Measurements from ENCODE around the gene TMOD3. TPM values are rescaled to one million over a fixed set of nuclear protein-coding genes. Genes with fewer than 3 reads are reported as not detected.

TMOD3 gene
- total and polyA plus RNA-seq, 2 experiments from 2014 or later = 26.1 to 29.9 TPM

DNA sequence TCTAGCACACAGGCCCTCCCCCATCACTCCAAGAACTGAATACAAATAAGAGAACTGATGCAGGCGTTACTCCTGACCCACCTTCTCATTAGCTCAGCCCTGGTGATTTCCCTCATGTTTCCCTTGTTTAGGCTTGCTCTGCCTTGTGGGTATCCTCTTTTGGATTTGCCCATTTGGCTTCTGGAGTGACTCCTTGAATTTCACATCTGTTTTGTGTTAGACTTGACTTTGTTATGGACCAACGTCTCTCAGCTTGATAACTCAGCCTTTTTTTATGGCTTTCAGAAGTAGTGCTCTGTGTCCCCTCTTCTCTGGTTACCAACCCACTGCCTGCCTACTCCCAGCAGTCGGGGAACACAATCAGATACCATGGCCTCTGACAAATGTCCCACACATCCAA lies 11.3 kb upstream of the TMOD3 start:
- H3K4me1 Mint-ChIP-seq = peaks cover 9% of the 10 kb centered on the region
- Histone ChIP-seq H3F3A (replicated peaks; ENCODE audit: low read depth) (no peaks in the 10 kb centered on the region), H3K27me3 (ENCODE audit: insufficient read depth) (no peaks in the 10 kb centered on the region), H2AFZ (no peak overlapping the region), H3K27ac (ENCODE audit: low read depth) (no peak overlapping the region), H3K4me1 (ENCODE audit: insufficient read depth) (no peaks in the 10 kb centered on the region), H3K79me2 (replicated peaks; ENCODE audit: insufficient read depth) (no peaks in the 10 kb centered on the region), H3K4me3 (no peak overlapping the region), H3K4me2 (no peak overlapping the region), H3K9me2 (ENCODE audit: insufficient read depth) (no peaks in the 10 kb centered on the region), H3K36me3 (ENCODE audit: insufficient read depth) (no peaks in the 10 kb centered on the region), H4K20me1 (replicated peaks; ENCODE audit: insufficient read depth) (no peaks in the 10 kb centered on the region)
- TF ChIP-seq NANOG (IDR thresholded peaks at IDR 0.05; ENCODE audit: borderline replicate concordance) = no peak
- TF ChIP-seq EZH2phosphoT487 (IDR thresholded peaks at IDR 0.05; ENCODE audit: unreplicated experiment) = no peak
- TF ChIP-seq, protein P1, sequence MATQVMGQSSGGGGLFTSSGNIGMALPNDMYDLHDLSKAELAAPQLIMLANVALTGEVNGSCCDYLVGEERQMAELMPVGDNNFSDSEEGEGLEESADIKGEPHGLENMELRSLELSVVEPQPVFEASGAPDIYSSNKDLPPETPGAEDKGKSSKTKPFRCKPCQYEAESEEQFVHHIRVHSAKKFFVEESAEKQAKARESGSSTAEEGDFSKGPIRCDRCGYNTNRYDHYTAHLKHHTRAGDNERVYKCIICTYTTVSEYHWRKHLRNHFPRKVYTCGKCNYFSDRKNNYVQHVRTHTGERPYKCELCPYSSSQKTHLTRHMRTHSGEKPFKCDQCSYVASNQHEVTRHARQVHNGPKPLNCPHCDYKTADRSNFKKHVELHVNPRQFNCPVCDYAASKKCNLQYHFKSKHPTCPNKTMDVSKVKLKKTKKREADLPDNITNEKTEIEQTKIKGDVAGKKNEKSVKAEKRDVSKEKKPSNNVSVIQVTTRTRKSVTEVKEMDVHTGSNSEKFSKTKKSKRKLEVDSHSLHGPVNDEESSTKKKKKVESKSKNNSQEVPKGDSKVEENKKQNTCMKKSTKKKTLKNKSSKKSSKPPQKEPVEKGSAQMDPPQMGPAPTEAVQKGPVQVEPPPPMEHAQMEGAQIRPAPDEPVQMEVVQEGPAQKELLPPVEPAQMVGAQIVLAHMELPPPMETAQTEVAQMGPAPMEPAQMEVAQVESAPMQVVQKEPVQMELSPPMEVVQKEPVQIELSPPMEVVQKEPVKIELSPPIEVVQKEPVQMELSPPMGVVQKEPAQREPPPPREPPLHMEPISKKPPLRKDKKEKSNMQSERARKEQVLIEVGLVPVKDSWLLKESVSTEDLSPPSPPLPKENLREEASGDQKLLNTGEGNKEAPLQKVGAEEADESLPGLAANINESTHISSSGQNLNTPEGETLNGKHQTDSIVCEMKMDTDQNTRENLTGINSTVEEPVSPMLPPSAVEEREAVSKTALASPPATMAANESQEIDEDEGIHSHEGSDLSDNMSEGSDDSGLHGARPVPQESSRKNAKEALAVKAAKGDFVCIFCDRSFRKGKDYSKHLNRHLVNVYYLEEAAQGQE (IDR thresholded peaks at IDR 0.05; ENCODE audit: unreplicated experiment) = no peak
- no peak for TF ChIP-seq ZNF331 (CRISPR knock-in tag; IDR thresholded peaks at IDR 0.05; ENCODE audit: low read depth)
- TF ChIP-seq, protein P2, sequence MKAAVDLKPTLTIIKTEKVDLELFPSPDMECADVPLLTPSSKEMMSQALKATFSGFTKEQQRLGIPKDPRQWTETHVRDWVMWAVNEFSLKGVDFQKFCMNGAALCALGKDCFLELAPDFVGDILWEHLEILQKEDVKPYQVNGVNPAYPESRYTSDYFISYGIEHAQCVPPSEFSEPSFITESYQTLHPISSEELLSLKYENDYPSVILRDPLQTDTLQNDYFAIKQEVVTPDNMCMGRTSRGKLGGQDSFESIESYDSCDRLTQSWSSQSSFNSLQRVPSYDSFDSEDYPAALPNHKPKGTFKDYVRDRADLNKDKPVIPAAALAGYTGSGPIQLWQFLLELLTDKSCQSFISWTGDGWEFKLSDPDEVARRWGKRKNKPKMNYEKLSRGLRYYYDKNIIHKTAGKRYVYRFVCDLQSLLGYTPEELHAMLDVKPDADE (IDR thresholded peaks at IDR 0.05) = no peak
- no peak for TF ChIP-seq EZH2 (IDR thresholded peaks at IDR 0.05; ENCODE audit: low read depth, unreplicated experiment)
- no peak for TF ChIP-seq CREB1 (CRISPR knock-in tag; IDR thresholded peaks at IDR 0.05; ENCODE audit: low read depth)
- no peak for TF ChIP-seq JUNB (IDR thresholded peaks at IDR 0.05; ENCODE audit: unreplicated experiment)
- TF ChIP-seq POLR2AphosphoS5 (IDR thresholded peaks at IDR 0.05; ENCODE audit: low read depth) = no peak
- no peak for TF ChIP-seq ZNF462 (CRISPR knock-in tag; IDR thresholded peaks at IDR 0.05)
- no peak for TF ChIP-seq STAT1 (IDR thresholded peaks at IDR 0.05; ENCODE audit: unreplicated experiment)
- no peak for TF ChIP-seq ZNF114 (CRISPR knock-in tag; IDR thresholded peaks at IDR 0.05)
- TF ChIP-seq, protein P3, sequence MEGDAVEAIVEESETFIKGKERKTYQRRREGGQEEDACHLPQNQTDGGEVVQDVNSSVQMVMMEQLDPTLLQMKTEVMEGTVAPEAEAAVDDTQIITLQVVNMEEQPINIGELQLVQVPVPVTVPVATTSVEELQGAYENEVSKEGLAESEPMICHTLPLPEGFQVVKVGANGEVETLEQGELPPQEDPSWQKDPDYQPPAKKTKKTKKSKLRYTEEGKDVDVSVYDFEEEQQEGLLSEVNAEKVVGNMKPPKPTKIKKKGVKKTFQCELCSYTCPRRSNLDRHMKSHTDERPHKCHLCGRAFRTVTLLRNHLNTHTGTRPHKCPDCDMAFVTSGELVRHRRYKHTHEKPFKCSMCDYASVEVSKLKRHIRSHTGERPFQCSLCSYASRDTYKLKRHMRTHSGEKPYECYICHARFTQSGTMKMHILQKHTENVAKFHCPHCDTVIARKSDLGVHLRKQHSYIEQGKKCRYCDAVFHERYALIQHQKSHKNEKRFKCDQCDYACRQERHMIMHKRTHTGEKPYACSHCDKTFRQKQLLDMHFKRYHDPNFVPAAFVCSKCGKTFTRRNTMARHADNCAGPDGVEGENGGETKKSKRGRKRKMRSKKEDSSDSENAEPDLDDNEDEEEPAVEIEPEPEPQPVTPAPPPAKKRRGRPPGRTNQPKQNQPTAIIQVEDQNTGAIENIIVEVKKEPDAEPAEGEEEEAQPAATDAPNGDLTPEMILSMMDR (conservative IDR thresholded peaks at IDR 0.05; ENCODE audit: low read depth in 2 of 2) = no peak
- peaks cover 5% of the 10 kb centered on the region; the same call in 1 of the 3 replicates for H3K36me3 Mint-ChIP-seq (ENCODE audit: low read depth)
- no peaks in the 10 kb centered on the region for H3K27me3 Mint-ChIP-seq (ENCODE audit: insufficient read depth, low read depth, poor library complexity)
- peaks cover 14% of the 10 kb centered on the region for H3K9me3 Mint-ChIP-seq
- DNase-seq (ENCODE audit: low spot score) (no peak), ATAC-seq (no peak; the same call in 2 of the 3 replicates)
- H3K4me3 Mint-ChIP-seq = no peak overlapping the region
- no peak overlapping the region for H3K27ac Mint-ChIP-seq

Measured in GM23338 (cell line).